GM18858 (cell line): ENCODE results near the gene RIPK4.

Experiments used
- ATAC-seq: cut with Tn5 transposase; IDR thresholded peaks from one replicate; pipeline ENCODE4 v1.9.1; 2021; ENCODE audit not compliant: unreplicated experiment

Gene RIPK4

GRCh38 chr21:41770901-41771624 lies 4.2 kb upstream of the RIPK4 start:
- no peak for ATAC-seq

GRCh38 chr21:41769933-41770332 lies 3.1 kb upstream of the RIPK4 start:
- ATAC-seq: no peak

GRCh38 chr21:41769521-41769920 lies 2.7 kb upstream of the RIPK4 start:
- no peak for ATAC-seq

GRCh38 chr21:41769111-41769510 lies 2.3 kb upstream of the RIPK4 start:
- ATAC-seq: no peak

- ATAC-seq: no peak
Measured at GRCh38 chr21:41768437-41769042, 1.7 kb upstream of the RIPK4 start.

GRCh38 chr21:41767606-41768436 lies 969 bp upstream of the RIPK4 start:
- ATAC-seq: no peak

- ATAC-seq: no peak
Measured at GRCh38 chr21:41765973-41766882, 624 bp downstream of the RIPK4 start.

GRCh38 chr21:41765420-41765821 lies 1.4 kb downstream of the RIPK4 start:
- no peak for ATAC-seq

- no peak for ATAC-seq
Measured at GRCh38 chr21:41764558-41765419, 2.1 kb downstream of the RIPK4 start.

GRCh38 chr21:41763996-41764395 lies 2.9 kb downstream of the RIPK4 start:
- ATAC-seq: no peak

GRCh38 chr21:41763398-41763931 lies 3.4 kb downstream of the RIPK4 start:
- ATAC-seq: no peak

GRCh38 chr21:41762753-41763152 lies 4.1 kb downstream of the RIPK4 start:
- ATAC-seq: no peak

- ATAC-seq: no peak
Measured at GRCh38 chr21:41761934-41762635, 4.8 kb downstream of the RIPK4 start.

- no peak for ATAC-seq
Measured at GRCh38 chr21:41761211-41761933, 5.5 kb downstream of the RIPK4 start.

GRCh38 chr21:41760411-41760810 lies 6.4 kb downstream of the RIPK4 start:
- no peak for ATAC-seq

- no peak for ATAC-seq
Measured at GRCh38 chr21:41759926-41760325, 6.9 kb downstream of the RIPK4 start.

- no peak for ATAC-seq
Measured at GRCh38 chr21:41759214-41759840, 7.5 kb downstream of the RIPK4 start.

- no peak for ATAC-seq
Measured at GRCh38 chr21:41758550-41758949, 8.3 kb downstream of the RIPK4 start.
